Measurements from ENCODE around the gene SMIM24. TPM values are rescaled to one million over a fixed set of nuclear protein-coding genes. Genes with fewer than 3 reads are reported as not detected.

The SMIM24 gene
- total and polyA plus RNA-seq, 10 of the 15 experiments (the other 5 are each of a cell fraction or from before 2014, with no cell fraction given), result 0.14 to 0.44 (median 0.23) TPM; not detected in 4

- TF ChIP-seq SUZ12 (IDR thresholded peaks at IDR 0.05; ENCODE audit: unreplicated experiment) (no peak), CHD1 (IDR thresholded peaks at IDR 0.05; ENCODE audit: low read depth, low read length) (no peak), KLF5 (IDR thresholded peaks at IDR 0.05; ENCODE audit: partially characterized antibody) (no peak), TCF7 (IDR thresholded peaks at IDR 0.05; ENCODE audit: borderline replicate concordance) (no peak), CREM (IDR thresholded peaks at IDR 0.05; ENCODE audit: low read depth) (no peak), MEF2B (IDR thresholded peaks at IDR 0.05; ENCODE audit: partially characterized antibody, poor library complexity, severe bottlenecking) (no peak), BCLAF1 (IDR thresholded peaks at IDR 0.05) (no peak), MYC (IDR thresholded peaks at IDR 0.05; ENCODE audit: insufficient read depth, insufficient read length, insufficient replicate concordance, low read length, severe bottlenecking) (no peak), SMAD5 (IDR thresholded peaks at IDR 0.05; ENCODE audit: low read depth) (no peak), WRNIP1 (IDR thresholded peaks at IDR 0.05; ENCODE audit: borderline replicate concordance, low read depth, low read length) (no peak), ZBTB11 (CRISPR knock-in tag; IDR thresholded peaks at IDR 0.05) (no peak), MTA3 (IDR thresholded peaks at IDR 0.05; ENCODE audit: borderline replicate concordance, low read length) (no peak)
These were observed 19.6 kb upstream of the SMIM24 start (continued) for GRCh38 chr19:3499738-3500428.
